H9 (cell line): Measurements from ENCODE around the gene JMJD7. TPM values are rescaled to one million over a fixed set of nuclear protein-coding genes. Genes with fewer than 3 reads are reported as not detected.

Experiments used
- DNase-seq: peaks from one replicate; pipeline ENCODE4 v3.0.0-alpha.2; 2017
- H2AFZ ChIP-seq: one replicate; pipeline ENCODE4 v1.6.1; 2013; ENCODE audit warnings: mild to moderate bottlenecking, low read length, control low read depth, moderate library complexity
- H2AK5ac ChIP-seq: 2 replicates; pipeline ENCODE4 v1.6.1; 2013; ENCODE audit warnings: low read length, control low read depth, mixed read lengths; ENCODE audit not compliant: insufficient read length
- H2BK120ac ChIP-seq: one replicate; pipeline ENCODE4 v1.6.1; 2013; ENCODE audit warnings: low read depth, mild to moderate bottlenecking, low read length, control low read depth, inconsistent platforms; ENCODE audit not compliant: poor library complexity, severe bottlenecking
- H2BK12ac ChIP-seq: 2 replicates; pipeline ENCODE4 v1.6.1; 2013; ENCODE audit warnings: low read length, control low read depth, mixed read lengths, low read depth; ENCODE audit not compliant: insufficient read length
- H2BK15ac ChIP-seq: 2 replicates; pipeline ENCODE4 v1.6.1; 2013; ENCODE audit warnings: low read depth, low read length, control low read depth
- H2BK20ac ChIP-seq: one replicate; pipeline ENCODE4 v1.6.1; 2013; ENCODE audit warnings: low read depth, mild to moderate bottlenecking, low read length, control low read depth, inconsistent platforms; ENCODE audit not compliant: poor library complexity, severe bottlenecking
- H2BK5ac ChIP-seq: 2 replicates; pipeline ENCODE4 v1.6.1; 2013; ENCODE audit warnings: low read length, control low read depth, mixed read lengths; ENCODE audit not compliant: insufficient read length
- H3K14ac ChIP-seq: 2 replicates; pipeline ENCODE4 v1.6.1; 2013; ENCODE audit warnings: low read length, control low read depth; ENCODE audit not compliant: insufficient read depth
- H3K18ac ChIP-seq: 2 replicates; pipeline ENCODE4 v1.6.1; 2013; ENCODE audit warnings: low read depth, mild to moderate bottlenecking, mixed read lengths, low read length, control low read depth; ENCODE audit not compliant: insufficient read length
- H3K23ac ChIP-seq: 2 replicates; pipeline ENCODE4 v1.6.1; 2013; ENCODE audit warnings: low read length, control low read depth, mixed read lengths, low read depth; ENCODE audit not compliant: insufficient read length
- H3K23me2 ChIP-seq: 2 replicates; pipeline ENCODE4 v1.6.1; 2013; ENCODE audit warnings: low read depth, mild to moderate bottlenecking, mixed read lengths, low read length, control low read depth; ENCODE audit not compliant: insufficient read length, poor library complexity, severe bottlenecking
- H3K27ac ChIP-seq: 2 replicates; pipeline ENCODE4 v1.5.1; 2013; ENCODE audit warnings: low read length, control low read depth, mixed read lengths, low read depth; ENCODE audit not compliant: insufficient read length
- H3K27me3 ChIP-seq: 2 replicates; pipeline ENCODE4 v1.6.1; 2013; ENCODE audit warnings: low read length, control low read depth, inconsistent platforms; ENCODE audit not compliant: insufficient read depth
- H3K4ac ChIP-seq: 2 replicates; pipeline ENCODE4 v1.6.1; 2013; ENCODE audit warnings: low read depth, mild to moderate bottlenecking, control low read depth, inconsistent platforms, low read length, moderate library complexity
- H3K4me1 ChIP-seq: 2 replicates; pipeline ENCODE4 v1.6.1; 2013; ENCODE audit warnings: low read length, control low read depth, inconsistent platforms; ENCODE audit not compliant: insufficient read depth
- H3K4me2 ChIP-seq: 2 replicates; pipeline ENCODE4 v1.6.1; 2013; ENCODE audit warnings: low read length, control low read depth, mixed read lengths; ENCODE audit not compliant: insufficient read length, insufficient read depth
- H3K56ac ChIP-seq: 2 replicates; pipeline ENCODE4 v1.6.1; 2013; ENCODE audit warnings: low read depth, mild to moderate bottlenecking, mixed read lengths, low read length, control low read depth; ENCODE audit not compliant: insufficient read length
- H3K79me1 ChIP-seq: 2 replicates; pipeline ENCODE4 v1.6.1; 2013; ENCODE audit warnings: low read depth, mild to moderate bottlenecking, moderate library complexity, low read length, control low read depth, inconsistent platforms; ENCODE audit not compliant: insufficient read depth, poor library complexity, severe bottlenecking
- H3K79me2 ChIP-seq: 2 replicates; pipeline ENCODE4 v1.6.1; 2013; ENCODE audit warnings: low read length, control low read depth, inconsistent platforms; ENCODE audit not compliant: insufficient read depth
- H3K9ac ChIP-seq: 2 replicates; pipeline ENCODE4 v1.6.1; 2013; ENCODE audit warnings: low read length, control low read depth, mixed read lengths; ENCODE audit not compliant: insufficient read length; ENCODE audit errors: extremely low read depth
- H3K9me3 ChIP-seq: one replicate; pipeline ENCODE4 v1.6.1; 2013; ENCODE audit warnings: low read depth, low read length, inconsistent platforms; ENCODE audit not compliant: control insufficient read depth
- H3T11ph ChIP-seq: one replicate; pipeline ENCODE4 v1.6.1; 2013; ENCODE audit warnings: mild to moderate bottlenecking, low read length, control low read depth, inconsistent platforms
- H4K20me1 ChIP-seq: one replicate; pipeline ENCODE4 v1.6.1; 2013; ENCODE audit not compliant: control insufficient read depth, insufficient read length, insufficient read depth
- H4K5ac ChIP-seq: 2 replicates; pipeline ENCODE4 v1.6.1; 2013; ENCODE audit warnings: low read depth, mild to moderate bottlenecking, mixed read lengths, low read length, control low read depth; ENCODE audit not compliant: insufficient read length
- H4K8ac ChIP-seq: replicated peaks from 2 replicates; pipeline ENCODE4 v1.6.1; 2013; ENCODE audit warnings: low read length, control low read depth, mixed read lengths, low read depth; ENCODE audit not compliant: insufficient read length
- H4K91ac ChIP-seq: 2 replicates; pipeline ENCODE4 v1.6.1; 2013; ENCODE audit warnings: low read depth, mild to moderate bottlenecking, moderate library complexity, mixed read lengths, low read length, control low read depth; ENCODE audit not compliant: insufficient read length
- H3K27ac Mint-ChIP-seq, 3 experiments: 2 replicates in 2 of 3; 3 replicates in 1 of 3; pipeline ENCODE4 v1.8.0; 2020 to 2021; ENCODE audit warnings: mixed read lengths in 3 of 3, mild to moderate bottlenecking in 1 of 3, moderate library complexity in 1 of 3
- H3K27me3 Mint-ChIP-seq: 2 replicates; pipeline ENCODE4 v1.8.0; 2021; ENCODE audit warnings: low read depth, mild to moderate bottlenecking, moderate library complexity, mixed read lengths
- H3K36me3 Mint-ChIP-seq, 3 experiments: 2 replicates in 2 of 3; 3 replicates in 1 of 3; pipeline ENCODE4 v1.8.0; 2020 to 2021; ENCODE audit warnings: low read depth in 3 of 3, mixed read lengths in 3 of 3; ENCODE audit not compliant: insufficient read depth in 1 of 3
- H3K4me1 Mint-ChIP-seq, 2 experiments: 2 replicates each; pipeline ENCODE4 v1.8.0; 2020; ENCODE audit warnings: mixed read lengths in 2 of 2
- H3K4me3 Mint-ChIP-seq, 2 experiments: 2 replicates in 1 of 2; 3 replicates in 1 of 2; pipeline ENCODE4 v1.8.0; 2020 to 2021; ENCODE audit warnings: mild to moderate bottlenecking in 2 of 2, mixed read lengths in 2 of 2, moderate library complexity in 1 of 2
- H3K9me3 Mint-ChIP-seq, 2 experiments: 2 replicates in 1 of 2; 3 replicates in 1 of 2; pipeline ENCODE4 v1.8.0; 2020; ENCODE audit warnings: mild to moderate bottlenecking in 2 of 2, mixed read lengths in 2 of 2, moderate library complexity in 1 of 2
- WGBS: extraction: QIAGEN DNeasy Blood & Tissue Kit; methylation state at CpG from one replicate; pipeline ENCODE4 v1.1.7; 2013; ENCODE audit warnings: missing lambda C conversion rate, low lambda C conversion rate, mixed read lengths; ENCODE audit not compliant: insufficient read length; ENCODE audit errors: extremely low coverage; 5-methylcytosine and 5-hydroxymethylcytosine counted together
- total RNA-seq: library from RNA; stranded (reverse); gene quantifications from 2 replicates; pipeline ENCODE4 v1.2.1, GENCODE V29; 2021
- TF ChIP-seq, protein P1 (sequence below): fragments of 200-600 bp; sonication (generic); conservative IDR thresholded peaks from 3 replicates; pipeline ENCODE4 v1.8.0; 2021; ENCODE audit warnings: antibody characterized with exemption, mild to moderate bottlenecking

Gene JMJD7
- total RNA-seq, 1 experiment from 2014 or later, result 13.3 TPM

DNA sequence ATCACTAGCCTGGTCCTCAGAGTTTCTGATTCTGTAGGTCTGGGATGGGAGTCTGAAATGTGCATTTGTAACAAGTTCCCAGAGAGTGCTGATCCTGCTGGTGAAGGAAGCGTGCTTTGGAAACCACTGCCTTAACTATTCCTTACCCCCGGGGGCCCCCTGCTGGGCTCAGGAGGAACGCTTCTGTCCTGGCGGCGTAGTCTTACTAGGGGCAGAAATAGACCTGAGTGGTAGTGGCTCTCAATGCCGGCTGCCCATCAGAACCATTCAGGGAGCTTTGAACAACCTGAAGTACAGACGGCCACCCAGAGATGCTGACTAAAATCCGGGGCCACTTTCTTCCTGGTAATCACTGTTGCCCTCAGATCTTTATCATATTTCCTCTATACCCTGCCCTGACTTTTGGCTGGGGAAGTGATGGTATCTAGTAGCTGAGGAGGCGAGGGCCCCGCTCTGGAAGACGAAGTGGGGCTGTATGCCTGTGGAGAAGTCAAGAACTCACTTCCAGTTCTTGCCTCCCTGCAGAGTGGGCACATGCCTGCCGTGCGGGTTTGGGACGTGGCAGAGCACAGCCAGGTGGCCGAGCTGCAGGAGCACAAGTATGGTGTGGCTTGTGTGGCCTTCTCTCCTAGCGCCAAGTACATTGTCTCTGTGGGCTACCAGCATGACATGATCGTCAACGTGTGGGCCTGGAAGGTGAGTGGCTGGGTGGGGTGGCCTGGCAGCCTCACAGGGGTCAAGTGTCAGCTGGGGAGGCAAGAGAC lies 16.3 kb upstream of the JMJD7 start:
- no peak overlapping the region for H3K23ac ChIP-seq
- no peak overlapping the region for H2AK5ac ChIP-seq
- H3T11ph ChIP-seq, result no peak overlapping the region
- H3K27me3 ChIP-seq, result no peaks in the 10 kb centered on the region
- Mint-ChIP-seq H3K27me3 (no peaks in the 10 kb centered on the region), H3K27ac (no peak overlapping the region; a peak in 1 of 7 replicates), H3K36me3 (no peaks in the 10 kb centered on the region; a peak in 1 of 7 replicates), H3K9me3 (no peaks in the 10 kb centered on the region), H3K4me3 (no peak overlapping the region), H3K4me1 (peaks cover 5 to 7% of the 10 kb centered on the region in 2 experiments)
- H3K56ac ChIP-seq, result no peak overlapping the region
- H4K91ac ChIP-seq, result no peak overlapping the region
- no peak overlapping the region for H3K14ac ChIP-seq
- H3K4me2 ChIP-seq, result no peak overlapping the region
- H3K4ac ChIP-seq, result no peak overlapping the region
- DNase-seq, result peak; percentile 81
- no peak overlapping the region for H2BK120ac ChIP-seq
- no peak overlapping the region for H2BK12ac ChIP-seq
- no peaks in the 10 kb centered on the region for H3K79me1 ChIP-seq
- no peak overlapping the region for H2BK15ac ChIP-seq
- no peaks in the 10 kb centered on the region for H3K23me2 ChIP-seq
- WGBS, result no CpG with 5 or more reads among the region's 18 CpGs
- H2AFZ ChIP-seq, result no peak overlapping the region
- H3K18ac ChIP-seq, result no peak overlapping the region
- no peaks in the 10 kb centered on the region for H3K9me3 ChIP-seq
- no peak overlapping the region for H2BK5ac ChIP-seq
- no peaks in the 10 kb centered on the region for H3K4me1 ChIP-seq
- no peak overlapping the region for H3K27ac ChIP-seq
- TF ChIP-seq, protein P1, sequence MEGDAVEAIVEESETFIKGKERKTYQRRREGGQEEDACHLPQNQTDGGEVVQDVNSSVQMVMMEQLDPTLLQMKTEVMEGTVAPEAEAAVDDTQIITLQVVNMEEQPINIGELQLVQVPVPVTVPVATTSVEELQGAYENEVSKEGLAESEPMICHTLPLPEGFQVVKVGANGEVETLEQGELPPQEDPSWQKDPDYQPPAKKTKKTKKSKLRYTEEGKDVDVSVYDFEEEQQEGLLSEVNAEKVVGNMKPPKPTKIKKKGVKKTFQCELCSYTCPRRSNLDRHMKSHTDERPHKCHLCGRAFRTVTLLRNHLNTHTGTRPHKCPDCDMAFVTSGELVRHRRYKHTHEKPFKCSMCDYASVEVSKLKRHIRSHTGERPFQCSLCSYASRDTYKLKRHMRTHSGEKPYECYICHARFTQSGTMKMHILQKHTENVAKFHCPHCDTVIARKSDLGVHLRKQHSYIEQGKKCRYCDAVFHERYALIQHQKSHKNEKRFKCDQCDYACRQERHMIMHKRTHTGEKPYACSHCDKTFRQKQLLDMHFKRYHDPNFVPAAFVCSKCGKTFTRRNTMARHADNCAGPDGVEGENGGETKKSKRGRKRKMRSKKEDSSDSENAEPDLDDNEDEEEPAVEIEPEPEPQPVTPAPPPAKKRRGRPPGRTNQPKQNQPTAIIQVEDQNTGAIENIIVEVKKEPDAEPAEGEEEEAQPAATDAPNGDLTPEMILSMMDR, result peak; percentile 83
- H4K8ac ChIP-seq, result no peak overlapping the region
- no peak overlapping the region for H3K9ac ChIP-seq
- H4K20me1 ChIP-seq, result no peaks in the 10 kb centered on the region
- no peak overlapping the region for H2BK20ac ChIP-seq
- no peak overlapping the region for H4K5ac ChIP-seq
- no peaks in the 10 kb centered on the region for H3K79me2 ChIP-seq
